ENCODE results near the gene LIG1. TPM values are rescaled to one million over a fixed set of nuclear protein-coding genes. Genes with fewer than 3 reads are reported as not detected.

LIG1 gene
- total and polyA plus RNA-seq, 2 of the 13 experiments (the other 11 are each of a cell fraction or from before 2014, with no cell fraction given), result 20.1 to 64.4 TPM

- CTCF ChIA-PET (ENCODE audit: low intra/inter-chr PET ratio, low total read pairs), result no interaction called here
- DNase-seq (ENCODE audit: low spot score) (peak; percentile 29), FAIRE-seq (no peak), ATAC-seq (peak; percentile 29; the same call in 1 of the 3 replicates)
- Histone ChIP-seq H4K20me1 (ENCODE audit: insufficient read depth, low read length) (no peaks in the 10 kb centered on the region), H3K9me3 (ENCODE audit: low read length) (no peaks in the 10 kb centered on the region), H3K4me1 (ENCODE audit: insufficient read depth, low read length) (no peaks in the 10 kb centered on the region), H3K27me3 (ENCODE audit: control insufficient read depth in 1 of 2, insufficient read depth in 2 of 2, low read length in 2 of 2) (no peaks in the 10 kb centered on the region), H3K36me3 (replicated peaks in 1 of 2; ENCODE audit: control insufficient read depth in 1 of 2, insufficient read depth in 2 of 2, low read length in 2 of 2) (no peaks in the 10 kb centered on the region), H3K9ac (ENCODE audit: insufficient read depth, low read depth, low read length) (no peak overlapping the region), H3K79me2 (ENCODE audit: insufficient read depth, low read length) (no peaks in the 10 kb centered on the region), H2AFZ (ENCODE audit: low read length) (no peak overlapping the region), H3K27ac (ENCODE audit: extremely low read length, insufficient read depth, low read length) (no peak overlapping the region), H3K4me3 (replicated peaks in 1 of 3; ENCODE audit: insufficient read depth in 1 of 3, low read depth in 2 of 3, low read length in 3 of 3) (no peak overlapping the region), H3K4me2 (ENCODE audit: low read depth, low read length) (no peak overlapping the region)
- 85% methylated on average over 8 of the region's 13 CpGs for WGBS (ENCODE audit: low lambda C conversion rate)
- in situ Hi-C loops (cut with HindIII; ENCODE audit: extremely low pct_ligation_motif_present, low pct_unique_long_range_greater_than_20kb), result no loop called here
- intact Hi-C loops (cut with micrococcal nuclease; ENCODE audit: unreplicated experiment), result no loop called here
- no TSS peak for BruUV-seq (replicated peaks)
- POLR2A ChIA-PET, result interaction anchor here (1.6 kb wide), 1 partner anchor 13 kb away, joined by 5 read pairs; no protein-coding TSS in a partner anchor
- TF ChIP-seq NPAS2 (CRISPR knock-in tag; IDR thresholded peaks at IDR 0.05; ENCODE audit: borderline replicate concordance), result no peak
- TF ChIP-seq IRX3 (CRISPR knock-in tag; IDR thresholded peaks at IDR 0.05; ENCODE audit: borderline replicate concordance, low read depth), result no peak
- 0 out of 2 replicates have a peak, but pooled peaks have one; percentile 45 for TF ChIP-seq USF2 (IDR thresholded peaks at IDR 0.05; ENCODE audit: low read depth, low read length)
- TF ChIP-seq USF2 (CRISPR knock-in tag; IDR thresholded peaks at IDR 0.05; ENCODE audit: borderline replicate concordance), result no peak
- TF ChIP-seq NFYC (CRISPR knock-in tag; IDR thresholded peaks at IDR 0.05), result peak; percentile 70
- TF ChIP-seq CTCF (CRISPR knock-in tag; IDR thresholded peaks at IDR 0.05), result 0 out of 2 replicates have a peak, but pooled peaks have one; percentile 10
- TF ChIP-seq XRCC5 (optimal IDR thresholded peaks at IDR 0.05; ENCODE audit: low read length), result peak; percentile 24
- TF ChIP-seq ZNF12 (CRISPR knock-in tag; IDR thresholded peaks at IDR 0.05), result peak; percentile 46; the same call in 1 of the 2 replicates
- peak; percentile 85 for TF ChIP-seq NFYB (CRISPR knock-in tag; IDR thresholded peaks at IDR 0.05)
Observed at GRCh38 chr19:48190288-48190884, 20.2 kb upstream of the LIG1 start.
